T-helper 22 cell (primary cell): Measurements from ENCODE around the gene GGTA1.
"Not testable (repeated sequence)": the region's sequence is repeated elsewhere in the genome, so short reads cannot be mapped to it uniquely, and the experiment has no call there.

Experiments used
- DNase-seq: peaks from one replicate; pipeline ENCODE4 v3.0.0-alpha.2; 2020; ENCODE audit warnings: low read depth

The GGTA1 gene

DNA sequence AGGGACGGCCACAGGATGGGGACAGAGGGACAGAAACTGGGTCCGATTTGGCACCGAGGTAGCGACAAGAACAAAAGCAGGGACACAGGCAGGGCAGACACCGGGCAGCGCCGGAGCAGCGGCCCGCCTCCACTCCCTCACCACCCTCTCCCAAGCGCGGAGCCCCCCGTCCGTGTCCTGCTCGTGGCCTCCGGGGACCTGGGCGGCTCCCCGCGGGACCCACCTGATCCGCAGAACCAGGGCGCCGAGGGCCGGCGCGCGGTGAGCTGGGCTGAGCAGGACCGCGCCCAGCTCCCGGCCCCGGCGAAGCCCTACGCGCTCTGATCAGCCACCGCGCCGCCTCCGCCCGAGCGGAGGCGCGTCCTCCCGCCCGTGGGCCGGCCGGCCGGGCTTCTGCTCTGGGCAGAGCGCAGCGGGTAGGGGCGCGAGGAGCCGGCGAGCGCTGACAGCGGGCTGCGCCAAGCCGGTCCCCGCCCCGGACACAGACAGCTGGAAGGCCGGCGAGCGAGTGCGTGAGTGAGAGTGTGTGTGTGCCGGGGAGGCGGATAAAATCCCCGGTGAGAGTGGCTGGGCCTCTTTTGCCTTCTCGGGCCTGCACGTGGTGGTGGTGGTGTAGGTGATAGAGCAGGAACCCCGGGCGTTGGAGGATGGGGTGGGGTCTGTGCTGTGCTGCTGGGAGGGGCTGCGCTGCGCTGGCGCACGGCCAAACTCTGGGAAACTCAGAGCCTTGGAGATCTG, at the start of gene GGTA1:
GGTA1 (minus strand) TSS at position 418 of the 738 bp plus-strand sequence. CDS start 31,922 bp downstream, outside the sequence.
- no peak for DNase-seq

DNA sequence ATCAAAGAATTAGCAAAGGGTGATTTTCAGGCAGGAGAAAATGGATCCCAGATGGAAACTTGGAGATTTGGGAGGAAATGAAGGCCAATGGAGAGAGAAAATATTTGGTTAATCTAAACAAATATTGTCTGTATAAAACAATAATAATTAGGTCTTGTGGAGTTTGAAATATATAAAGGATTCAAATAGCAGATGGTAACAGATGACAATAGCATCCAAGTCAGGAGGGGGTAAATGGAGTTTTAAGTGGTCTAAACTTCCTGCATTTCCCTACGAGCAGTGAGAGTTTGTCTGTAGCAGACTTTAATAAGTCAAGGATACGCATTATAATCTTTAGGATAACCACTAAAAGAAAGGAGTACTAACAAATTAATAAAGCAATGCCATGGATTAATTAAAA, 49.0 kb upstream of the GGTA1 start:
- no peak for DNase-seq

DNA sequence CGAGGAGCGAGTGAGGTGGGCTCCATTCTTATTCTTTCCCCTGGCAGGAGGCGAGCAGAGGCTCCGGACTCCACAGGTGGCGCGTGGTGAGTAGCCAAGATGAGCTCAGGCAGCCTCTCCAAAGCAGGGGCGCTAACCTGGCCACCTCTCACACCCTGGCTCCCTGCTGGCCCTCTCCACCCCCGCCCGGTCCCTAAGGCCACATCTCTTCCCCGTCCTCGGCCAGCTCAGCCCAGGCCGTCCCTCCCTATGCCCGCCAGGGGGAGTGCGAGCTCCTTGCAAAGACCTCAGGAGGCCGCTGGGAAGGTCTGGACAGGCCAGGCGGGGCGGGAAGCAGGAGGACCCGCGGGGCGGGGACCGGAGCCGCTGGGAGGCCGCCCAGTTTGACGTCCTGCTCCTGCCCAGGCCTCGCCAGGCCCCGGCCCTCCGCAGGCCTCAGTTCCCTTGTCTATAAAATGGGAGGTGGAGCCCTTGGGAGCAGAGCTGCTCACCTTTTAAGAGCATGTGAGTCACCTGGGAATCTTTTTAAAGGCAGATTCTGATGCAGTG, 46.3 kb upstream of the GGTA1 start:
- peak; percentile 4 for DNase-seq

DNA sequence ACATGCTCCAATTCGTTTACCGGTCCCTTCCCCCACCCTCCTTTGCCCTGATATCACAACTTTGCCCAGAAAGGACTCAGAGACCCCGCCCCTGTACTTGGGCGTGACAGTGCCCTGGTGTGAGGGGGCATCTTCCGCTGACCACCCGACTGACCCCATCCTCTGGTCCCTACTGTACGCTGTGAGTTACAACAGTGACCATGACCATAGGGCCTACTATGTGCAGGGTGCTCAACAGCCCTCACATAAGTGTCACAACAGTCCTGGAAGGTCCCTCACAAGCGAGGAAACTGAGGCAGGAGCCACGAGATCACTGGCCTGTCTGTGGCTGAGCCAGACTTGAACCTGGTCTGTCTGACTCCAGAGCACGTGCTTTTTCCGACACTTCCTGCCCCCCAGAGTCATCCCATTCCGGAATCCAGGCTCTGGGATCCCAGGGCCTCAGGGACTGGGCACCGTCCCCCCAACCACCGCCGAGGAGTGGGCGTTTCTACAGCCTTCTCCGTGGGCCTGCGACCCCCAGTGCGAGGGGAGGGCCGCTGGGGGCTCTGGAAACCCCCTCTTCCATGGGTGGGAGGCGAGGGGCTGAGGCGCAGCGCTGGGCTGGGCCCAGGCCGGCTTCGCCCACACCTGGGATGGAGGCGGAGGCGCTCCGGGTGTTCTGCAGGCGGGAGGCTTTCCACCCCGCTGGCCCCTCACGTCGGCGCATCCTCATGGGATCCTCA, 45.7 kb upstream of the GGTA1 start:
- no peak for DNase-seq

DNA sequence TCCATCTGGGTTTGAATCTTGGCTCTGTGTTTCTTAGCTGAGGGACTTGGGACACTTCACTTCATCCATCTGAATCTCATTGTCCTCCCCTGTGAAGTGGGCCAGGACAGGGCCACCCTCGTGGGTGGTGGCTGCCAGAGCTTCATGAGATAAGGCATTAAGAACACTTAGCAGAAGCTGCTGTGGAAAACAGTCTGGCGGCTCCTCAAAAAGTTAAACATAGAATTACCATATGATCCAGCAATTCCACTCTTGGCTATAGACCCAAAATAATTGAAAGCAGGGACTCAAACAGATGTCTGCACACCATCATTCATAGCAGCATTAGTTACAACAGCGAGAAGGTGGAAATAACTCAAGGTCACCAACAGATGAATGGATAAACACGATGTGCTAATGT, 42.4 kb upstream of the GGTA1 start:
- no peak for DNase-seq

DNA sequence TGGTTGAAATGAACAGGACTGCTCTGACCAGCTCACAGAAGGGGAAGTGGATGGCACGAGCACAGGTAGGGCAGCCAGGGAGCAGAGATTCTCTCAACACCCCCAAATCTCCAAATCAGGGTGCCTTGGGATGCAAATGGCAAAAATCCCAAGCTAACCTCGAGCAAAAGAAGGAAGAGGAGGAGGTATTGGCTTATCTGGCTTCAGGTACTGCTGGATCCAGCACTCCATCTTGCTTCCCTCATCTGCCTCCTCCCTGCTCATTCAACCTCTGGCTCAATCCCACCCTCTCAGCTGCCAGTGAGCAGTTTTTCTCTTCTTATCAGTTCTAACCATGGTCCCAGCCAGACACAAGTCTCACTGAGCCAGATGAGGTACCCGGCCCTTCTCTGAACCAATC, 41.6 kb upstream of the GGTA1 start:
- no peak for DNase-seq

DNA sequence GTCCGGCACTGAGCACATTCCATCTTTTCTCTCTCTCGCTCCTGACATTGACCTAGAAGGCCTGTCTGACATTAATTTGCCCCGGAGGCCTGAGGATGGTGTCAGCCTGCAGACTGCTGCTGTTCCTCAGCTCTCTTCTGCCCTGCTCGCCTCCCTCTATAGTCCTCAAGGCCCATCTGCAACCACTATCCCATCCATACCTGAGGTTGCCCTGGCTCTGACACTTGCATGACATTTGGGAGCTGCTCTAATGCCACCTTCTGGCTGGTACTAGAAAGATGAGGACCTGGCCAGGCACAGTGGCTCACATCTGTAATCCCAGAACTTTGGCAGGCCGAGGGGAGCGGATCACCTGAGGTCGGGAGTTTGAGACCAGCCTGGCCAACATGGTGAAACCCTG, 38.6 kb upstream of the GGTA1 start:
- no peak for DNase-seq

DNA sequence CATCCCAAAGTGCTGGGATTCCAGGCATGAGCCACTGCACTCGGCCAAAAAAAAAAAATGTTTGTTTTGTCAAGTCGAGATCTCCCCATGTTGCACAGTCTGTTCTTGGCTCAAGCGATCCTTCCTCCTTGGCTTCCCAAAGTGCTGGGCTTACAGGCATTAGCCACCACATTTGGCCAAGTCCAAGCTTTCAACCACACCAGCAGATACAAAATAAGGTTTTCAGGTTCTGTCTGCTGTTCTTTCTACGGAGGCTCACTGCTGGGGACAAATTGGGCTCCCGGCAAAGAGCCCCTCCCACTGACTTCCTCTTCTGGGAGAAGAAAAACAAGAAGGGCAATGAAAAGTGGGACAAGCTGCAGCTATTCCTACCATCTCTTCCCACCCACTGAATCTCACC, 37.6 kb upstream of the GGTA1 start:
- DNase-seq, result no peak

DNA sequence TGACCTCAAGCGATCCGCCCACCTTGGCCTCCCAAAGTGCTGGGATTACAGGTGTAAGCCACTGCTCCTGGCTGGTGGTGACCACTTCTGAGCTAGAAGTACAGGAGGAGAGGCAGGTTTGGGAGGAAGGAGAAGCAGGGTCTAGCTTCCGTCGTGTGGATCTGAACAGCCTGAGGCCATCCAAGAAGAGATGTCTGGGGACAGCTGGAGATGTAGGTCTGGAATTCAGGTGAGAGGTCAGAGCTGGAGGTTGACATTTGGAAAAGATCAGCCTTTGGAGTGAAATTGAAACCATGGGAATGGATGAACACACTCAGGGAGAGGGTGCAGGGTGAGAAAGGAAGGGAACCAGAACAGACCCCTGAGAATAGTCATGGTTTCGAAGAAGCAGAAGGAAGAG, 33.2 kb upstream of the GGTA1 start:
- DNase-seq, result no peak

DNA sequence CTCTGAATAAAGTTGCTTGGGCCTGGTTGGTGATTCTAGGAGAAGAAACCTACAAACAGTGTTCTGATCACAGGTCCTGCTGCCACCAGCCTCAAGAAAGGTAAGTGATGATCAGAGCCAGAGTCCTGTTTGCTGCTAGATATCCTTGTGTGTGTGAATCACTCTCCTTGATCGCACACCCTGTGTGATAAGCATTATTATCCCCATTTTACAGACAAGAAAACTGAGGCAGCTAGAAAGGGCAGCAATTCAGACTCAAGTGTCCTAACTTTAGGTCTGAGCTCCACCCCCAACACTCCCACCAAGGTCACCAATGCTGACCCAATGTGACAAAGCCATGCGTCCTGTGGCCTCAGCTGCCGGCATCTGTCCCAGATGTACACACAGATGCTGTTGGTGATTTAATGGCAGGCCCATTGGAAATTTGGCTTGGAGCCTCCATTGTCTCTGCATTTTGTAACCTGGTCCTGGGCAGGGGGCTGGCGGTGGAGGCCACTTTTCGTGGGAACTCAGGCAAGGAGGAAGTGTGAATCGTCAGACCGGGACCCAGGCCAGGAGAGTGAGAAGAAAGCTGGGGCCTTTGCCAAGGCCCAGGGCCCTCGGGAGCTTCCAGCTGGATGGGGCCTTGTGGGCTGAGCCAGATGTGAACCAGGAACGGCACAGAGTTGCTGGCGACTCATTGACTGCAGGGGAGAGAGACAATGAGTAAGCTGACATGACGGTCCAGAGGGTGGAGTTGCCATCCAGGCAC, 29.8 kb upstream of the GGTA1 start:
- DNase-seq, result no peak

DNA sequence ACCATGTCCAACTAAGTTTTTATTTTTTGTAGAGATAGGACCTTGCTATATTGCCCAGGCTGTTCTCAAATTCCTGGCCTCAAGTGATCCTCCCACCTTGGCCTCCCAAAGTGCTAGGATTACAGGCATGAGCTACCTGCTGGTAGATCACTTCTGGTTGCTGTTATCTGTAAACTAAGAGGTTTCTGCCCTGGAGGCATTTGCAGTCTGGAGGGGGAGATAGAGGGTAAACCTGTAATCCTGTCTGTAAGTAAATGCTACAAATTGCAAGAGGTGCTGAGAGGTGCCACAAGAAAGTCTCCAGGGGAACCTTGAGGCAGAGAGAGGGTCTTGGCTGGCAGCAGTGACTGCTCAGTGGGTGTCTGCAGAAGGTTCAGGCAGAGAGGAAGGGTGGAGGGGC, 29.0 kb upstream of the GGTA1 start:
- DNase-seq, result no peak

DNA sequence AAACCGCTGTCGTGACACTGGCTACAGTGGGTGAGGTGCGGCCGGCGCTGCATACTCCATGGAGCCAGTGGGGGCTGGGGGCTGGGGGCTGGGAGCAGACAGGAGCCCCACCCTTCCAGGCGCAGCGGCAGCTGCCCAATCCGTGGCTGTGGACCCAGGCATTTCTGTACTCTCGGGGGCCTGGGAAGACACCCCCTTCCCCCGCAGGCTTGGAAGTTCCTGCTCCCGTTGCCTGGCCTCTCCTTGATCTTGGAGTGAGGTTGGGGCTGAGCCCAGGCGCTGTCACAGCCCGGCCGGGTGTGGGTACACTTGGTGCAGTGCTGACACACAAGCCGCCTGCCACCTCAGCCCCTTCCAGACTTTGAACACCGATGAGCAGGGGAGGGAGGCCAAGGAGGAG, 27.7 kb upstream of the GGTA1 start:
- DNase-seq, result no peak

DNA sequence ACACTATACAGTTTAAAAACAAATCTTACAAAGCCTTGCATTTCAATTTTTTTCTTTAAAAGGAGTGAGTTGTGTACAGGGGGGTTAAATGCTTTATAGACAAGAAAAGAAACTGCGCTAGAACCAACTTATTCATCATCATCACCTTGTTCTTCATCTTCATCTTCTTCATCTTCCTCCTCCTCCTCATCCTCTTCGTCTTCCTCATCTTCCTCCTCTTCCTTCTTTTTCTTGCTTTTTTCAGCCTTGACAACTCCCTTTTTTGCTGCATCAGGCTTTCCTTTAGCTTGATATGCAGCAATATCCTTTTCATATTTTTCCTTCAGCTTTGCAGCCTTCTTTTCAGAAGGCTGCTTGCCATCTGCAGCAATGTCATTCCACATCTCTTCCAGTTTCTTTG, 20.0 kb upstream of the GGTA1 start:
- DNase-seq, result not testable (repeated sequence)

DNA sequence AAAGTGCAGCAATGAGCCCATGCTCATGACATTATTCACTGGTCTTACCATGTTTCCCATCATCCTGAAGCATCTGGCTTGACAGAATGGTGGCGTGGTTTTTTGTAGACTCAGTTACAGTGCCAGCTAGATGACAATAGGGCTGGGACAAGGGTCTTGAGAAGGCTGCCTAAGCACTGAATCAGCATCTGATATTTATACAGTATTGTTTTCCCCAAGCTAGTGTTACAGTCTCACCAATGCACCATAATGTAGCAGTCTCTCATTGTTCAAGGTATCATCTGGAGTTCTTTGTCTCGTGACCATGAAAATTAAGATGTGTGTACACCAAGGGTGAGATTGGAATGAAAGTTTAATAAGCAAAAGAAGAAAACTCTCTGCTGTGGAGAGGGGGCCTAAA, 19.0 kb upstream of the GGTA1 start:
- DNase-seq, result no peak

DNA sequence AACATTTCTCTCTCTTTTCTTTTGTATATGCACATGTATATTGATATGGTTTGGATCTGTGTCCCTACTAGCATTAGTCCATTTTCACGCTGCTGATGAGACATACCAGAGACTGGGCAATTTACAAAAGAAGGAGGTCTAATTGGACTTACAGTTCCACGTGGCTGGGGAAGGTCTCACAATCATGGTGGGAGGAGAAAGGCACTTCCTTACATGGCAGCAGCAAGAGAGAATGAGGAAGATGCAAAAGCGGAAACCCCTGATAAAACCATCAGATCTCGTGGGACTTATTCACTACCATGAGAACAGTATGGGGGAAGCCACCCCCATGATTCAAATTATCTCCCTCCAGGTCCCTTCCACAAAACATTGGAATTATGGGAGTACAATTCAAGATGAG, 13.5 kb upstream of the GGTA1 start:
- DNase-seq, result not testable (repeated sequence)

DNA sequence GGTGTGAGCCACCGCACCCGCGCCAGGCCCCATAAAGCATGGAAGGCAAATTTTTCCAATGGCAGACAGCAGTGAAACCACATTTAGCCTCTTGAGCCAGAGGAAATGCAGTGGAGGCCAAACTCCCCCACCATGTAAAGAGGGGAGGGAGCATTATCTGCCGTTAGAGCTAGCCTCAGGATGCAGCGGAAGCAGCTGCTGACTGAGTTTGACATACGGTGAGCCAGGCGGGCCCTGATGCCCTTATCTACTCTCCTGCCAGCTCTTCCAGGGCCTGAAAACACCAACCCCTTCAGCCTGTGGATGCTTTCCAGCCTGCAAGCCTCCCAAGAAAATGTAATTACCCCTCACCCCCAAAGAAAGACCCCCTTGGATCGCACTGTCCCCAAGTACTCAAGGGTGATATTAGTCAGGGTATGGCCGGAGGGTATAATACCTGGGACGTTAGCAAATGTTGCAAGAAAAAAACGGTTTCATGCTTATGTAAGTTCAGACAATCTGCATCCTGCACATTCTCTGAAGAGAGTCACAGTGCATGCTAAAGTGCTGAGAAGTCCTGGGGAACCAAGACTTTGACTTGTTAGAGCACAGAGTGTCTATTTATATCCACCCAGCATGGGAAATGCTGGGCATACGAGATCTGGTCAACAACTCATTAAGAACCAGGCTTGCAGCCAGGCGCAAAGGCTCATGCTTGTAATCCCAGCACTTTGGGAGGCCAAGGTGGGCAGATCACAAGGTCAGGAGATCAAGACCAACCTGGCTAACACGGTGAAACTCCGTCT, 11.3 kb upstream of the GGTA1 start:
- DNase-seq, result no peak

DNA sequence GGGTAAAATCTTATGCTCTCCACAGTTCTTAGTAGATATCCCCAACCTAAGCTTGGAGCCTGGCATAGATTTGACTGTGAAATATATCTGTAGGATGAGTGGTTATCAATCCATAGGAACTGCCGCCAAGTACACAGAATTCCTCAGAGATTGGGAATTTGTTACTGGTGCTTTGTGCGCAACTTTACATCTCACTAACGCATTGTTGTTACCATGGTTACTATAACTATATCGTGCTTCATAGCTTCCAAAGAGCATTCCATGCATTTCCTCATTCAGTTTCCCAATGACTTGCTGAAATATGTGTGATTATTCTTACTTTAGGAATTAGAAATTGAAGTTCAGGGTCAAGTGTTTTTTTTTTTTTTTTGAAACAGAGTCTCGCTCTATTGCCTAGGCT, 9.5 kb upstream of the GGTA1 start:
- no peak for DNase-seq

DNA sequence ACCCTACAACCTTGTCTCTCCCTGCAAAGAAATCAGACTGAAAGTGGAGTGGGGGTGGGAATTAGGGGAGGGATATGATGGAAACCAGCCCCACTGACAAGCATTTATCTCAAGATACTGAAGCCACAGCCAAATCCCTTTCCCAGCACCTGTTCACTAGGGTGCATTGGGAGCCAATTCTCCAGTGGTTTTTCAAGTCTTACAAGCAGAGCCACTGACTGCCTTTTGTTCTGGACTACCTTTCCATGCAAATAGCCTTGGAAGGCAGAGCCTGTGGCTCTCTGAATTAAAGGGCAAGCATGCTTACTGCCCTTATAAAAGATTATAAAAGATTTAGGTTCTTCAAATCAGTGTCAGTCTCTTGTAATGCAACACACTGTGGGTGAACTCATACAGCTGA, 8.8 kb upstream of the GGTA1 start:
- no peak for DNase-seq

DNA sequence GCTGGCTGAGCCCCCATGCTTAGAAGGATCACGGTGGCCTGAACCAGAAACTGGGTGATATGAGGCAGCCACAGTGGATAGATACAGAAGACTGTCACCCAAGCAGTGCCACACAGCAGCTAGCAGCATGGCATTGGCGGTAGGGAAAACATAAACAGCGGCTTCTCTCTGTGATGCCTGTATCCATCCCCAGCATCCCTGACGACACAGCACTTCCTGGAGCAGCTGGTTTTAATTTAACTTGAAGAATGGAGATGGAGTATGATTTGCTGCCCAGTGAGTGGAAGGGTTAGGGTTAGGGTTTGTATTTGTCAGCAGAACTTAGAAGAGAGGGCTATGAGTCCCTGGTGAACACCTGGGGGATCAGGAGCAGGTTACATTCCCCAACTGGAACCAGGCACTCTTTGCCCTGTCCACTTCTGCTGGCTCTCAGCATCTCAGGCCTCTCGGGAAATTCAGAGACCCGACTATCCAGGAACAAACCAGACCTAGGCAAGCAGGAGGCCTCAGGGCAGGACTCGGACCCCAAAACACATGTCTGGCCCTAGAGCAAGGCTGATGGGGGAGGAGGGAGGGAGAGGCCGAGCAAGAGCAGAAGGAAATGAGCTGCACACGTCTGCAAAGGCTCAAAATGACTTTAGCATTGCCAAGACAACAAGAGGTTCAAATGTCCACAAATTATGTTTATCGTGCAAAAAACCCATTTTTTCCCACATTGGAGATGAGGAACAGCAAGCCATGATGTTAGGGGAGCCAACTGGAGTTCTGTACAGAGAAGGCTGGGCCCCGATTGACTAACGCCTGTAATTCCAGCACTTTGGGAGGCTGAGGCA, 6.5 kb upstream of the GGTA1 start:
- DNase-seq, result no peak

DNA sequence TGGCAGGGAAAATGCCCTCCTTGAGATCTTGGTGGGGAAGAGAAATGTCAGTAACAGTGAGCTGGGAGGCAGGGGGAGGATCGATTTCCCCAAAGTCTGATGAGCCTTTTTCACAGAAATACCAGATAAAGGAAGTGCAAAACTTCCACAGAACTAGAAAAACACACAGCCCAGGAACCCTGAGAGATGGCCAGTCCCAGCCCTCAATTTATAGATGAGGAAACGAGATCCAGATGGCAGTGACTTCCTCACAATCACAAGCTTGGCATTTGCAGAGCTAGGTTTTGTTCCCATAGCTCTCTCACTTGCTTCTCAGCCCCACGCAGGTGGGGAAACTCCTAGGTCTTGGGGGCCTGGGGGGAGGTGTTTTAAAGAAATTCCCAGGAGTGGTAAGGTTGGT, 3.8 kb upstream of the GGTA1 start:
- no peak for DNase-seq

DNA sequence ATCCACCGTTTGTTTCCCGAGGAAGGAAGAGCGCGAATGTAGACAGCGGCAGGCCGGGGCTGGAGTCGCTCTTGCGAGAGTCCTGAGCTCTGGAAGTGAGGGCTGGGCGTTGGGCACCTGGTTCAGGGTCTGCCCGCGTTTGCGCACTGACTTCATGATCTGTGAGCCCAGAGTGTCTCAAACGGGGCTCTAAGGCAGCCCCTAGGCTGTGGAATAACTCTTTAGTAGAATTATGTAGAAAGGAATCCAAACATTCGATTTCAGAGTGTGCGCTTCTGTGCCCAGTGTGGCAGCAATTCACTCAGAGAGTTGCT, 478 bp upstream of the GGTA1 start:
- DNase-seq, result no peak

DNA sequence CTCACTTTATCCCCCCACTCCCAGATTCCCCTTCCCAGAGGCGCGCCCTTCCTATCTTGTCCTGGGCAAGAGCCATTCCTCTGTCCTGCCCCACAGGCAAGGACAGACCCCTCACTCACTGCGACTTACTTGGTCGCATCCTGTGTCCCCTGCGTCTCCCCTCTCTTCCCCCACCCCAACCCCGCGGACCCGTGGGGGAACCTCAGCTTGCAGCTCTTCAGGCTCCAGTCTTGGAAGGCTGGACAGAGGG, 542 bp downstream of the GGTA1 start:
- DNase-seq, result no peak
